ENCODE results near the gene FAM184A.

Gene FAM184A

DNA sequence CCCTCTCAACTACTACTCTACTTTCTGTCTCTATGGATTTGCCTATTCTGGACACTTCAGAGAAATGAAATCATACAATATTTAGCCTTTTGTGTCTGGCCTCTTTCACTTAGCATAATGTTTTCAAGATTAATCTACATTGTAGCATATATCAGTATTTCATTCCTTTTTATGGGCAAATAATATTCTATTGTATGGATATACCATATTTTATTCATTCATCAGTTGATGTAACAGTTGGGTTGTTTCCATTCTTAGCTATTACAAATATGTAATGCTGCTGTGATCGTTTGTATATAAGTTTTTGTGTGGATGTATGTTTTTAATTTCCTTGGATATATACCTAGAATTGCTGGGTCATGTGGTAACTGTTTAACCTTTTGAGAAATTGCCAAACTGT lies 23.4 kb downstream of the FAM184A start:
- Mint-ChIP-seq H3K4me1 (ENCODE audit: low read depth) (peaks cover 28% of the 10 kb centered on the region), H3K4me3 (no peak overlapping the region), H3K9me3 (peaks cover 6% of the 10 kb centered on the region), H3K27me3 (no peaks in the 10 kb centered on the region), H3K36me3 (ENCODE audit: low read depth) (no peaks in the 10 kb centered on the region), H3K27ac (no peak overlapping the region)
- no peak for DNase-seq

DNA sequence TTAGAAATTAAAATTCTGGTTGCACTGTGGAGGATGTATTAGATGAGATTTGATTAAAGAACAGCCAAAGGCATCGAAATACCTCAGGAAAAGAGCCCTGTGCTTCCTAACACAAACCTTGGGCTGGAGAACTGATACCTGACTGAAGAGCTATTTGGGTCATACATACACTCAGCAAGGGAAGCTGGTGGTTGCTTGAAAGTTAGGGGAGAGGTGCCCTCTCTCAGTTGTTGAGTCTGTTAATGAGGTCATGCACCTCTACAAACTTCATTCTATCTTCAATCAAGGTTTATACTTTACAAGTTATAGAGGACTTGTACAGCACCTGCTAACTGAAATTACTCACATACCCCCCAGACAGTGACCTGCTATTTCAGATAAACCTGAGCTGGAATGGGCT lies 25.5 kb downstream of the FAM184A start:
- H3K36me3 Mint-ChIP-seq (ENCODE audit: low read depth), result no peaks in the 10 kb centered on the region
- peaks cover 9% of the 10 kb centered on the region for H3K9me3 Mint-ChIP-seq
- no peak for DNase-seq
- H3K4me1 Mint-ChIP-seq (ENCODE audit: low read depth), result peaks cover 28% of the 10 kb centered on the region
- peak overlapping the region; percentile 42 for H3K27ac Mint-ChIP-seq
- H3K27me3 Mint-ChIP-seq, result no peaks in the 10 kb centered on the region
- no peak overlapping the region for H3K4me3 Mint-ChIP-seq

DNA sequence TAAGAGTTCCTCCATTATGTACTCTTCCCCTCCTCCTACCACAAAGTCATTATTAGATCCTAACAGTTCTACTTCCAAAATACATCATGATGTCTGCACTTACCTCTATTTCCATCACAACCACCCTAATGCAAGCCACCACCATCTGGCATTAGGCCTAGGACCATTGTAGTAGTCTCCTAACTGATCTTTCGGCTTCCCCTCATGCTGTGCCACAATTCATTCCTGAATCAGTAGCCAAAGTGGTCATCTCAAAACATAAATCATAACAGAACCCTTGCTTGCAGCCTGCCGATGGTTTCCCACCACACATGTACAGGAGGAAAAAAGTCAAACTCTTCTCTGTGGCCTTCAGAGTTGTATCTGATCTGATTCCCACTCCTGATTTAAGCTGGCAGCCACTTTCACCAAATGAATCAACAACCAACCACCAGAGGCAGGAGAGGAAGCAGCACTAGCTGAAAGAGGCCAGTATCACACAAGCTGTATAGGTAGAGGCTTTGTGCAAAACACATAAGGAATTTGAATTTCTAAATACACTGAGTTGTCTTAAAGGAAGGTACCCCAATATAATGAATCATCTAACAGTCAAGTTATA lies 26.1 kb downstream of the FAM184A start:
- Mint-ChIP-seq H3K36me3 (ENCODE audit: low read depth) (no peaks in the 10 kb centered on the region), H3K4me1 (ENCODE audit: low read depth) (peaks cover 26% of the 10 kb centered on the region), H3K4me3 (no peak overlapping the region), H3K27ac (peak overlapping the region; percentile 87), H3K9me3 (peaks cover 9% of the 10 kb centered on the region), H3K27me3 (no peaks in the 10 kb centered on the region)
- DNase-seq, result no peak

DNA sequence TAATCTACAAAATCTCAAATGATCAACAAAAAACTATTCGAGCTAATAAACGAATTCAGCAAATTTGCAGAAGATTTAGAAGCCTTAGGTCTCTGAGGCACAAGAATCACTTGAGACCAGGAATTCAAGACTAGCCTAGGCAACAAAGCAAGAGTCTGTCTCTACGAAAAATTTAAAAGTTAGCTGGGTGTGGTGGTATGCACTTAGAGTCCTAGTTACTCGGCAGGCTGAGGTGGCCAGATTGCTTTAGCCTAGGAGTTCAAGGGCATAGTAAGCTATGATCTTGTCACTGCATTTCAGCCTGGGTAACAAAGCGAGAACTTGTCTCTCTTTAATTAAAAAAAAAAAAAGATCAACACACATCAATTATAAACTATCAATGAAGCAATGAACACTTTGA lies 34.2 kb downstream of the FAM184A start:
- Mint-ChIP-seq H3K27ac (no peak overlapping the region), H3K27me3 (no peaks in the 10 kb centered on the region), H3K4me3 (no peak overlapping the region), H3K4me1 (ENCODE audit: low read depth) (peaks cover 21% of the 10 kb centered on the region), H3K36me3 (ENCODE audit: low read depth) (no peaks in the 10 kb centered on the region), H3K9me3 (no peaks in the 10 kb centered on the region)
- DNase-seq, result no peak

DNA sequence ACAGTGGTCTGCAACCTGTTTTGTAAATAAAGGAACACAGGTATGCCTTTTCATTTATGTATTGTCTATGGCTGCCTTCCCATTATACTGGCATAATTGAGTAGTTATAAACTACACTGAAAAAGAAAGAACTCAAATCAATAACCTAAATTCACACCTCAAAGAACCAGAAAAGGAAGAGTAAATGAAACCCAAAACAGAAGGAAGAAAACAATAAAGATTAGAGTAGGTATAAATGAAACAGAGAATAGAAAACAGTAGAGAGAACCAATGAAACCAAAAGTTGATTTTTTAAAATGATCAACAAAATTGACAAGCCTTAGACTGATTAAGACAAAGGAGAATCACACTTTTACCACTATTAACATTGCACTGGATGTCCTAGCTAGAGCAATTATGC lies 34.7 kb downstream of the FAM184A start:
- DNase-seq, result no peak
- peak overlapping the region; percentile 53 for H3K27ac Mint-ChIP-seq
- H3K9me3 Mint-ChIP-seq, result no peaks in the 10 kb centered on the region
- no peaks in the 10 kb centered on the region for H3K27me3 Mint-ChIP-seq
- no peak overlapping the region for H3K4me3 Mint-ChIP-seq
- peaks cover 21% of the 10 kb centered on the region for H3K4me1 Mint-ChIP-seq (ENCODE audit: low read depth)
- H3K36me3 Mint-ChIP-seq (ENCODE audit: low read depth), result no peaks in the 10 kb centered on the region

DNA sequence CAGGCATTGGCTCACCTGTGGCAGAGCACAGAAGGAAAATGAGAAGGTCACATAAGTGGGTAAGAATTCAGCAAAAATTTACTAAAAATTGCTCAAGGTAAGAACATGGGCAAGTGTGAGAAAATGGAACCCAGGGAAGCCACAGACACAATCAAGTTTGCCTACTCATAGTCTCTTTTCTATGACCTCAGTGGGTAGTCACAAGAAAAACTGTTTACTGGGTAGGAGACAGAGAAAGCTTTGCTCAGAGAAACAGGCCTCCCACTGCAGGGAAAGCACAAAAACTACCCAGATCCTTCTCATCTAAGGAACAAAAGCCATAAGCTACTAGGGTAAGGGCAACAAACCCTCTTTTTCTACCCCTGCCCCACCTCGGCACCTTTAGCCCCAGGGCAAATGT lies 35.2 kb downstream of the FAM184A start:
- Mint-ChIP-seq H3K36me3 (ENCODE audit: low read depth) (no peaks in the 10 kb centered on the region), H3K4me1 (ENCODE audit: low read depth) (peaks cover 21% of the 10 kb centered on the region), H3K27me3 (no peaks in the 10 kb centered on the region)

DNA sequence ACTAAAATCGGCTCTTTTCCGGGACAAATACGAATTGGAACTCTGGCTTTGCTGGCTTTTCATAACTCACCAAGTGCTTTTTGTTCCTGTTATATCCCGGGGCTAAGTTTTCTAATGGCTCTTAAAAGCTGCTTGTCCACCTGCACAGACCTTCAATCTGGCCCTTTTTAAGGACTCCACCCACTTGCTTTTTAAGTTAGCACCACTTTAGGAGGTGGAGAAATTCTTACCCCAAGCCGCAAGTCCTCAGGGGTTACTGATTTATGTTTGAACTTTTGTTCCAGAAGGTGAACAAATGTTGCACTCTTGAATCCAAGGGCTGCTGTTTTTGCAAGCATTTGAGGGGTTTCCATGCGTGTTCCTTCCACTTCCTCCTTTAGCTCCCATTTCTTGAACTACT lies 37.8 kb downstream of the FAM184A start:
- Mint-ChIP-seq H3K4me1 (ENCODE audit: low read depth) (peaks cover 17% of the 10 kb centered on the region), H3K4me3 (no peak overlapping the region), H3K9me3 (no peaks in the 10 kb centered on the region), H3K27me3 (no peaks in the 10 kb centered on the region), H3K27ac (no peak overlapping the region), H3K36me3 (ENCODE audit: low read depth) (no peaks in the 10 kb centered on the region)
- no peak for DNase-seq

More for the DNA sequence above, 35.2 kb downstream of the FAM184A start:
- no peak for DNase-seq
- Mint-ChIP-seq H3K27ac (peak overlapping the region; percentile 53), H3K9me3 (no peaks in the 10 kb centered on the region), H3K4me3 (no peak overlapping the region)

DNA sequence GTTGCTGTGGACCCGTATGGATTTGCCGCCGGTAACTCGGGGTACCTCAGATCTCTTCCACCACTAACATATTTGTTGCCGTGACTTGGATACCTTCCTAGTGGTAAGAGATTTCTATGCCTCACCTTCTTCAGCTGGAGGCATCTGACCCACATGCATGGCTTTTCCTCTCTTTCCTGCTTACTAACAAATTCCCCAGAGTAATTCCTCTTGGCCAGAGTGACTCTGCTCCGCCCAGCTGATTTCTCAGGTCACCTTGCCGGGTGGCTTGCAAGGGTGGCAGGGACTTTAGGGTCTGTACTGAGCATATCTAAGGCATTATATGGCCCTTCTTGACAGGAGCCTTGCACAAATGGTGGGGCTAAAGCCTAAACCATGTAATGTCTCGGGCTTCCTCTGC lies 38.2 kb downstream of the FAM184A start:
- peaks cover 17% of the 10 kb centered on the region for H3K4me1 Mint-ChIP-seq (ENCODE audit: low read depth)
- no peak for DNase-seq
- no peaks in the 10 kb centered on the region for H3K27me3 Mint-ChIP-seq
- H3K27ac Mint-ChIP-seq, result no peak overlapping the region
- H3K9me3 Mint-ChIP-seq, result no peaks in the 10 kb centered on the region
- H3K4me3 Mint-ChIP-seq, result no peak overlapping the region
- no peaks in the 10 kb centered on the region for H3K36me3 Mint-ChIP-seq (ENCODE audit: low read depth)

DNA sequence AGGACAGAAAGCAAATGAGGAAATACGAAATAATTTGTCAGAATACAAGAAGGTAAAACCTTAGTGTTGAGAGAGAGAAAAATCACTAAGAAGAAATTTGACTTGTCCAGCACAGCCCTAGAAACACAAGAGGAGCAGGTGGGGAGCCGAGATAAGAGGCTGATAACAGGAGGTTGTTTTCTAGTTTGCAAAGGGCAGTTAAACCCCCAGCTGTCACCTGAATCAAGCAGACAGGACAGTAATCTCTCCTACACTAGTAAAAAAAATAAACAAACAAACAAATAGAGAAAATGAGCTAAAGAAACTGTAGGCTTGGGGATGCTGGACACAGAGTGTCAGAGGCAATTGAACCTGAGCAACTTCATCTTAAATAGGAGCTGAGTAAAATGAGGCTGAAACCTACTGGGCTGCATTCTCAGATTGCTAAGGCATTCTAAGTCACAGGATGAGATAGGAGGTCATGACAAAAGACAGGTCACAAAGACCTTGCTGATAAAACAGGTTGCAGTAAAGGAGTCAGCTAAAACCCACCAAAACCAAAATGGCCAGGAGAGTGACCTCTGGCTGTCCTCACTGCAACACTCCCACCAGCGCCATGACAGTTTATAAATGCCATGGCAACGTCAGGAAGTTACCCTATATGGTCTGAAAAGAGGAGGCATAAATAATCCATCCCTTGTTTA lies 40.4 kb downstream of the FAM184A start:
- no peak overlapping the region for H3K4me3 Mint-ChIP-seq
- H3K9me3 Mint-ChIP-seq, result no peaks in the 10 kb centered on the region
- no peaks in the 10 kb centered on the region for H3K36me3 Mint-ChIP-seq (ENCODE audit: low read depth)
- no peaks in the 10 kb centered on the region for H3K27me3 Mint-ChIP-seq
- H3K27ac Mint-ChIP-seq, result no peak overlapping the region
- H3K4me1 Mint-ChIP-seq (ENCODE audit: low read depth), result peaks cover 6% of the 10 kb centered on the region
- no peak for DNase-seq

DNA sequence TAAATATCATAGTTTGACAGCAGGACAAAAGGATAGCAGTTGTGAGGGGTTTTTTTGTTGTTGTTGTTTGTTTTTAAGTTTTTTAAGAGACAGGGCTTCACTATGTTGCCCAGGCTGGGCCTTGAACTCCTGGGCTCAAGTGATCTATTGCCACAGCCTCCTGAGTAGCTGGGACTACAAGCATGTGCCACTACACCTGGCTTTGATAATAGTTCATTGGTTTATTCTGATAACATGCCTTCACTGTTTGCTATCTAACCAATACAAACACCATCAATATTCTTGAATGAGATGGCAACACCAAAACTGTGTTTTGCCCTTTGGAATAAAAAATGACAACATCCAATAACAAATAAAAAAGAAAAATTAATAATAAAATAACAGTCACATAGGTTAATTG lies 41.2 kb downstream of the FAM184A start:
- Mint-ChIP-seq H3K27me3 (no peaks in the 10 kb centered on the region), H3K36me3 (ENCODE audit: low read depth) (no peaks in the 10 kb centered on the region), H3K4me1 (ENCODE audit: low read depth) (no peaks in the 10 kb centered on the region), H3K9me3 (no peaks in the 10 kb centered on the region), H3K4me3 (no peak overlapping the region), H3K27ac (no peak overlapping the region)
- no peak for DNase-seq

DNA sequence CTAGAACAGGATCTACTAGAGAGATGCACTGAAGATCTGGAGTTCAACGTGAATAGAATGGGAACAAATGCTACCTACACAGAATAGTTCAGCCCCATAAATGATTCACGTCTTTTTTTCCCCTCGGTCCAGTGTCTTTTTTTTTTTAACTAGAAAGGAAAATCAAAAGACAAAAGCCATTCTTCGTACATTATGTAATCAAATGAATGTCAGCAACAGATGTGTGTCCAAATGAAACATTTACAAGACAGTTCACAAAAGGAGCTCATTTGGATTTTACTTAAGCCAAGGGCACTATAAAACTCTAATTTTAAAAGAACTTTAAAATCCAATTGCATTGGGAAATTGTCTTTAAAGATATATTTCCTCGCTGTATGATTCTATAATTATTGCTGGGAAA lies 42.4 kb downstream of the FAM184A start:
- no peaks in the 10 kb centered on the region for H3K9me3 Mint-ChIP-seq
- H3K4me1 Mint-ChIP-seq (ENCODE audit: low read depth), result no peaks in the 10 kb centered on the region
- no peak for DNase-seq
- no peaks in the 10 kb centered on the region for H3K36me3 Mint-ChIP-seq (ENCODE audit: low read depth)
- no peak overlapping the region for H3K27ac Mint-ChIP-seq
- no peaks in the 10 kb centered on the region for H3K27me3 Mint-ChIP-seq
- H3K4me3 Mint-ChIP-seq, result no peak overlapping the region

DNA sequence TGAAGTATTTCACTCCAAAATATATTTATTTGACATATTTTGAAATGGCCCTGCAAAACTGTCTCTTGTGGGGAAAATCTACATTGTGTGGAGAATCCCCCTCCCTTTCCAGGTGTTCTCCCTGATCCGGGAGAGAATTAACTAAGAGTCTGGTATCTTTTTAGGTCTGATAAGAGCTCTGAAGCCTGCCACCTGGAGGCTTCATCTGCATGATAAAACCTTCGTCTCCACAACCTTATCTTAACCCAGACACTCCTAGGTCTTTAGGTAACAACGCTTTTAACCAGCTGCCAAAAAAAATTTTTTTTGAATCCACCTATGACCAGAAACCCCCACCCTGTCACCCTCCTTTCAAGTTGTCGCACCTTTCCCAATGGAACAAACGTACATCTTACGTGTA lies 43.0 kb downstream of the FAM184A start:
- no peak for DNase-seq
- H3K36me3 Mint-ChIP-seq (ENCODE audit: low read depth), result no peaks in the 10 kb centered on the region
- no peak overlapping the region for H3K27ac Mint-ChIP-seq
- H3K27me3 Mint-ChIP-seq, result no peaks in the 10 kb centered on the region
- H3K4me1 Mint-ChIP-seq (ENCODE audit: low read depth), result no peaks in the 10 kb centered on the region
- no peak overlapping the region for H3K4me3 Mint-ChIP-seq
- no peaks in the 10 kb centered on the region for H3K9me3 Mint-ChIP-seq

DNA sequence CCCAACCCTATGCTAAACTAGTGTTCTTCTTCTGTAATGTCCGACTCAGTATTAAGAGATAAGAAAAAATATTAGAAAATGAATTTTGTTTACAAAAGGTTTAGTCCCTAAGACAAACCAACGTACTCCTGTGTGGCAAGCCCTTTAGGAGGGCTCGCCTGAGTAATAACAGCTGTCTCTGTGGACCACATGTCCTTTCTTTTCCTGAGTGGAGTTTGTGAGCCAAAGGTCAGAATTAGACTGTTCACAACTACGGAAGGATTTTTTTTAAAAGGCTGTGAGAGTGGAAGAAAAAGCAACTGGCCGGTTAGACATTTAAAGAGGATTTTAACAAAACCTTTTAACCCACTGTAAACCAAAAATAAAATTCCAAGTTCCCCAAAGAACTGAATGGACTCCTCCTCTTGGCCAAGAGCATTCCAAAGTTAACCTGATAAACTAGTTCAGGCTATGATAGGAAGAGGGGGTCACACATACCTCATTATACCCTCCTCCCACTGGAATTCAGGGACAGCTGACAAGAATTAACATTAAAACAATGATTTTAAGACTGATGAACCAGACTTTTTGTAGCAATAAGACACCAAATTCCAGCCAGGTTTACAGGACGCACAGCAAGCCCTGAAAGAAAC lies 43.5 kb downstream of the FAM184A start:
- Mint-ChIP-seq H3K9me3 (no peaks in the 10 kb centered on the region), H3K27me3 (no peaks in the 10 kb centered on the region), H3K27ac (no peak overlapping the region), H3K36me3 (ENCODE audit: low read depth) (no peaks in the 10 kb centered on the region), H3K4me3 (no peak overlapping the region), H3K4me1 (ENCODE audit: low read depth) (no peaks in the 10 kb centered on the region)
- DNase-seq, result no peak

DNA sequence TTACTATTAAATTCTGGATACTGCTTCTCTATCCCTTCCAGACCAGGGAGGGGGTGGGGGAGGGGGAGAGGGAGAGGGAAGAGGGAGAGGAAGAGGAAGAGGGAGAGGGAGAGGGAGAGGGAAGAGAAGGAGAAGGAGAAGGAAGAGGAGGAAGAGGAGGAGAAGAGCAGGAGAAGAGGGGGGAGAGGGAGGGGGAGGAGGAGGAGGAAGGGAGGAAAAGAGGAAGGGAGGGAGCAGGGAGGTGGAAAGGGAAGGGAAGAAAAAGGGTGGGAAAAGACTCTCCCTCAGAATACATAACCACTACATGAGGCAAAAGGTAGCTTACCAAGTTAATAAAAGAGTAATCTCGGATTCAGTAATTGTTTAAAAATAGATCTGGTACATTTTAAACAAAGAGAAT lies 46.0 kb downstream of the FAM184A start:
- DNase-seq, result no peak
- no peaks in the 10 kb centered on the region for H3K4me1 Mint-ChIP-seq (ENCODE audit: low read depth)
- no peak overlapping the region for H3K27ac Mint-ChIP-seq
- H3K27me3 Mint-ChIP-seq, result no peaks in the 10 kb centered on the region
- H3K4me3 Mint-ChIP-seq, result no peak overlapping the region
- no peaks in the 10 kb centered on the region for H3K36me3 Mint-ChIP-seq (ENCODE audit: low read depth)
- H3K9me3 Mint-ChIP-seq, result no peaks in the 10 kb centered on the region

DNA sequence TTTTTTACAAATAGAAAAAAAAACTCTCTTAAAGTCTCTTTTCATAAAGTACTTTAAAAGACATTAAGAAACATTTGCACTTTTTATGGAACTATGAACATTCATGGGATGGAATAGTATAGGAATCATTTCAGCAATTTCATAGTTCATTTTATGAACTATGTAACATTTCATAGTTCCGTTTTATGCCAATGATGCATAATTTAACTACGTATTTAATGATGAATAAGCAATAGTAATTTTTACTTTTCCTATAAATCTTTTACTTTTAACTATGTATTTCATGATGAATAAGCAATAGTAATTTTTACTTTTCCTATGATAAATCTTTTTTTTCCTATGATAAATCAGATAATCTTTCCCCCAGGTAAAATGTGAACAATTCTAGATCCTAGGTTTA lies 47.7 kb downstream of the FAM184A start:
- Mint-ChIP-seq H3K9me3 (no peaks in the 10 kb centered on the region), H3K27ac (no peak overlapping the region)

More for the DNA sequence above, 47.7 kb downstream of the FAM184A start:
- DNase-seq, result no peak
- Mint-ChIP-seq H3K4me1 (ENCODE audit: low read depth) (no peaks in the 10 kb centered on the region), H3K27me3 (no peaks in the 10 kb centered on the region), H3K36me3 (ENCODE audit: low read depth) (no peaks in the 10 kb centered on the region), H3K4me3 (no peak overlapping the region)
